Activated effector memory CD4-positive, alpha-beta T cell treated with Interleukin-2 at 50 U/mL for 16 hours (primary cell): ENCODE data around the gene GEMIN4.
A peak's percentile ranks its signal among the peaks of the same experiment; 100 is the strongest.
"Not testable (repeated sequence)": the region's sequence is repeated elsewhere in the genome, so short reads cannot be mapped to it uniquely, and the experiment has no call there.

Source experiments
- DNase-seq: peaks from one replicate; pipeline ENCODE4 v3.0.0-alpha.2; 2020

Gene GEMIN4

DNA sequence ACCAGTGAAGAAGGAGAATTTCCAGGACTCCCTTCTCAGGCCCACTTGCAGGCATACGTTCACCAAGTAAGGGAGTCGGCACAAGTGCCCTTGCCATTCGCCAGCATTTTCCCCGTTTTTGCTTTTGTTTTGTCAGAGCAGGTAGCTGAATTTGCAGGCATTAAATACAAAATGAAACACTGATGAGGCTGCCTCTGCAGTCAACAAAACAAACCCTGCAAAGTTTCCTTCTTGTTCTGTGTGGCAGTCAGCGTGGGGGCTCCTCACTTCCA is 22.2 kb upstream of the GEMIN4 start:
- no peak for DNase-seq

DNA sequence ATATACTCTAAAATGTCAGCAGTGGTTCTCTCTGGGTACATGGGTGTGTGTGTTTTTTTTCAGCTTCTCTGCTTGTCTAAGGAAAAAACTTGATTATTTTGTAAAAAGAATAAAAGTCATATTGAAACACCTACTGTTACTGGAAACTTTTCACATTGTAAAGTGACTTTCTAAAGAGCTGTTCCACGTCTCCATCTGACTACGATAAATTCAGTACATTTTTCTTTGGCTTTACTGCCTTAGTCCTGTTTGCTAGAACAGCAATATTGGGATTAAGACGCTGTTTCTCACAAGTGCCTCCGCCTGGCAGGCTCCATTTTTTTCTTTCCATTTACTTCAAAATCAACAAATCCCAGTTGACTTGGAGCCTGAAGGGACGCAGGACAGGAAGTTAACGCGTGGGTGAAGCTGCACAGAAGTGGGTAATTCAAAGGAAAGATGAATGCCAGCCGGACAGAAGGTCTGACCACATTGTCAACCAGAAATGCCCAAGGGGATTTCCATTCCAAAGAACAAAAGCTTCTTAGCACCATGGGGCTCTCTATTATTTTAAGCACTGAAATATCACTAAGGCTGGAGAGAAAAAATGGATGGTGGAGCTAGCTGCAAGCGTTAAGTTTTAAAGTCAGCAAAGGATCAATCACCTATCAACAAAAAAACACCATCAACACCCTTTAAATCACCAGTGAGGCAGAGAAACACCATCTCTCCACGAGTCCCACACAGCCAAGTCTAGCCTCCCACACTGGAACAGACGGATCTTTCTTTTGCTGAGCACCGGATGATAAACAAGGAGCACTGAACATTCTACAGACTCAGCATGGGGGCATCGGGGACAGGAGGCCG is 21.6 kb upstream of the GEMIN4 start:
- DNase-seq: no peak

DNA sequence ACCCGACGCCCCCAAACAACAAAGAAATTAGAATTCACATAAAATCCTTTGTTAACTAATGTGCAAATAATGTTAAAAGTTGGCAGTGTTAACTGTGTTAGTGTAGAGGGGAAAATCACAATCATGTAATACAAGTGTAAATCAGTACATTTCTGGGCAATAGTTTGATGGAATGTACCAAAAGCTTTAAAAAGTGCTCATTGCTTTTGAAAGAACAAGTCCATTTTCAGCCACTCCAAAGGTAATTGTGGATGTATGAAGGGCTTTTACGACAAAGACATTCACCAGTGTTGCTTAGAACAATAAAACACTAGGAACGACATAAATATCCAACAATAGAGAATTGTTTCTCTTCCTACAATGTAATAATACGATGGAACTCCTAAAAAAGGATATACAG is 21.0 kb upstream of the GEMIN4 start:
- DNase-seq: no peak

DNA sequence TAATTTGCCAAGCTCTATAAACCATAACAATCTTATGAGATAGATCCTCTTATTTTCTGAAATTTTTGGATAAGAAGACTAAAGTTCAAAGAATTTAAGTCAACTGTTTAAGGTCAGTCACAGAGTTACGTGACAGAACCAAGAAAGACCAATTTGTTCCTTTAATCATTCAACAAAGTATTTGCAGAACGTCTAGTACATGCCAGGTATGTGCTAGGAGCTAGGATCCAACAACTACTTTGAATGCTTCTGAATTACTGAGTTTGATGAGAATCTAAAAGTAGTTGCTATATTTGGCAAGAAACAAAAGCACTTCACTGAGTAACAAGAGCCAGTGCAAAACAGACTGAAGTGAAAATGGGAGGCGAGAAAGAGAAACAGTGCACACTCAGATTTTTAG is 15.0 kb upstream of the GEMIN4 start:
- DNase-seq: no peak

DNA sequence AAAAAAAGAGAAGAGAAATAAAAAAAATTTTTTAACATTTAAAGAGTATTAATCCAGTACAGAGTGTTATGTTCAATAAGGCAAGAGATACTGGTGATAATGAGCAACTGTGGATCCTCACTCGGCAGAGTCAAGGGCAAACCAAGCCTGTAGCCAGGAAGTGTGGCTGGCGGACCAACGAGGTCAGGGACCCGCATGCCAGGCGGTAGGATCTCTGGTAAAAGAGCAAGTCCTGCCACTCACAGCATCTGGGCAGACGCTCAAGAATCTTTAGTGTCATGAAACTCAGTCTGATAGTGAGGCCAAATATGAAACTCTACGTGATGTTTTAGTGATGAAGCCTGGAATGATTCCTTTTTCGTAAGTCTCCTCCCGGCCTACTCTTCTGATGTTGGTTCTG is 8.3 kb upstream of the GEMIN4 start:
- DNase-seq: no peak

DNA sequence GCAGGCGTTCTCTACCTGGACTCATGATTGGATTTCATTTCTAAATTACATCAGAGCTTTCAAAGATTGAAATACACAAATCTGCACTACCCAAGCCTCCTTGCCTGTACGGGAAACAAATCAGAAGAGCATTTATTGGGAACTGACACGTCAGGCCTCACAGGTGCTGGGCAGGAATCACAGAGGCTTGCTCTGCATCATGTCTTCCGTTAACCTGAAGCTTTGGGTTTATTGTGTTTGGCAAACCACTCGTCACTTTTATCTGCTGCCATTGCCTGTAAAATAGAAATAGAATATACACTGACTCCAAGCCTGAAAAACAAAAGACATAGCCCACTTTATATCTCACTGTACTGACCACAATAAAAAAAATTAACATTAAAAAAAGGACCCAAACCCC is 7.9 kb upstream of the GEMIN4 start:
- no peak for DNase-seq

DNA sequence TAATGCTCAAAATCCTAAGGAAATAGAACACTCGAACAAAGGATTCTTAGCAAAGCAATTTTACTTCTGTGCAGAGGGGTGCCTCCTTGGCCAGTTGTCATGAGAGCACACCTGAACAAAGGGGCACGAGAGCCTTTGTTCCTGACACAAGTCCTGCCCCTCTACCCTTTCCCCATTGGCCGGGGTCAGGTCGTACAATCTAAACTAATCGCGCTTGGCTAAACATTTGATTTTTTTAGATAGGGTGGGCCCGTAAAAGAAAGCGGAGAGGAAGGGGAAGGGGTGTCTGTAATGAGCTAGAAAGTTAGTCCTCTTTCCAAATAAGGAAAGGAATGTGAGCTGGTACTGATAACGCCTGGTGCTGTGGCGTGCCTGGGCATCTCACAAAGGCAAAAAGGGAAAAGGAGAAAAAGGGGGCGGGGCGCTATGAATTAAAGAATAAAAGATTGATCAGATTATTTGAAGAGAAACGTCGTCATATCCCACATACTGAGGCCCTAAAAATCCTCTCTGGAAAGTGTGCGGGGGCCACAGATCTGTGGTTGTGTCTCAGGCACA is 4.0 kb upstream of the GEMIN4 start:
- DNase-seq: not testable (repeated sequence)

DNA sequence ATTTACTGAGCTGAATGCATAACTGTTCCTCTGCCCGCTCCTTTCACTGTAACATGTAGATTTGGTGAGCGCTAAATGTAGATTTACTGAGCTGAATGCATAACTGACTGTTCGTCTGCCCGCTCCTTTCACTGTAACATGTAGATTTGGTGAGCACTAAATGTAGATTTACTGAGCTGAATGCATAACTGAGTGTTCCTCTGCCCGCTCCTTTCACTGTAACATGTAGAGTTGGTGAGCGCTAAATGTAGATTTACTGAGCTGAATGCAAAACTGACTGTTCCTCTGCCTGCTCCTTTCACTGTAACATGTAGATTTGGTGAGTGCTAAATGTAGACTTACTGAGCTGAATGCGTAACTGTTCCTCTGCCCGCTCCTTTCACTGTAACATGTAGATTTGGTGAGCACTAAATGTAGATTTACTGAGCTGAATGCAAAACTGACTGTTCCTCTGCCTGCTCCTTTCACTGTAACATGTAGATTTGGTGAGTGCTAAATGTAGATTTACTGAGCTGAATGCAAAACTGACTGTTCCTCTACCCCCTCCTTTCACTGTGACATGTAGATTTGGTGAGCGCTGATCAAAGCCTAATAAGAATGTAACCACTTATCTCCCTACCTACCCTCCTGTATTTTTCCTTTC is 3.4 kb upstream of the GEMIN4 start:
- DNase-seq: not testable (repeated sequence)

DNA sequence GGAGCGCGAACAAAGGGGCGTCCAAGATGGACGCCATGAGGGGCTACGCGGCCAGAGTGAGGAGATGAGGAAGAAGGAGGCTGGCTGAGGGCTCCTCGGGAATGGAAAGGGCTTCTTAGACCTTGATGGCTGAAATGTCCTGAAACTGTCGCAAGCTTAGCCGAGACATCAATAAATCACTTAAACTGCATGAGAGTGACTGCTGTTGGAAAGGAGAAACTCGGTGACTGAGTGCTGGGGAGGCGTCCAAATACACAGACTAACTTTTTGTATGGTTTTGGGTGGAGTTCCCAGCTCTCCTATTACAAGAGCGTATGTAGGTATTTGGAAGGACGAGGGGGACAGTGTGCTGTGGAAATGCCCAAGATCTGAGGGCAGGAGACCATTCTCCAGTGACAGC is 1.4 kb upstream of the GEMIN4 start:
- DNase-seq: no peak

DNA sequence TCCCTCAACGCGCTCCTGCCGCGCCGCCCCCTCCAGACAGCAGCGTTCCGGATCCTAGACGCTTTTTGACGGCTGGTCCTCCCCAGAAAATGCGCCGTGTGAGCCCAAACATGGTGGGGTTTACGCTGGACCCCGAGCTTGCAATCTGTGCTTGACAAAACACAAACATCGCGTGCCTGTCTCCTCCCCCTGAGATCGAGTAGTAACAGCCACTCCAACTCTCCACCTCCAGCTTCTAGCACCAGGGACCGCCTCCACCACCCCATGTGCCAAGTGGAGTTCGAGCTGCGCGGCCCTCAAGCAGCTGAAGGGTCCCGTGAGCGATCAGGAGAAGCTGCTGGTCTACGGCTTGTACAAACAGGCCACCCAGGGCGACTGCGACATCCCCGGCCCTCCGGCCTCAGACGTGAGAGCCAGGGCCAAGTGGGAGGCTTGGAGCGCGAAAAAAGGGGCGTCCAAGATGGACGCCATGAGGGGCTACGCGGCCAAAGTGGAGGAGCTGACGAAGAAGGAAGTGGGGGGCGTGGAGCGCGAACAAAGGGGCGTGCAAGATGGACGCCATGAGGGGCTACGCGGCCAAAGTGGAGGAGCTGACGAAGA is 656 bp upstream of the GEMIN4 start:
- DNase-seq: no peak

DNA sequence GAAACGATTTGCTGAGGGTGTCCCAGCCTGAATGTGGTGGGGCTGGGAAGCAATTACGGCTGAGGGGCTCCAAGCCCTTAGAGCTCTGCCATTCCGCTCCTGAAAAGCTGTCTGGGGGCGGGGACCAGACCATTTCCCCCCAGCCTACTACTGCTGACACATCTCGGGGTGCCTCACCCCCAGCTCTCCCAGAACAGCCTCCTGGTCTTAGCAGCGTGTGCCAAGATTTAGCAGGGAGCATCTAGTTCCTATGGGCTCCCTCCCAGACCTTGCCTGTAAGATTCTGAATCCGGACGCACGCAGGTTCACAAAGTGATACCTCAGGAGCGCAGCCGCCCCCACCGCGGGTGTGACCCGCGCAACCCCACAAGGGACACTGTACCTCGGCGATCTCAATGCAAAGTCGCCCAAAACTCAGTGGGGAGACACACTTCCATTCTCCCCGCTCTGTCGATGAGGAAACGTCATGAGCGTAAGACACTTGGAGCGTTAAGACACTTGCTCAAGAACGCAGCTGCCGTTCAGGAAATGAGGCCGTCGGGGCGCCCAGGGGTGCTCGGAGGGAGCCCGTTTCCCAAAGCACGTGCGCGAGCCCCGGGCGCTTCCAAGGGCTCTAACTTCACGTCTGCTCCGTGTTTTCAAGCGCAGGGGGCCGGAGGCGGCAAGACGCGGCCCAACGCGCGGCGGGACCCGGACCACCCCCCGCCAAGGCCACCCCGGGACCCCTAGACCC is 629 bp downstream of the GEMIN4 start:
- DNase-seq: peak; percentile 48

DNA sequence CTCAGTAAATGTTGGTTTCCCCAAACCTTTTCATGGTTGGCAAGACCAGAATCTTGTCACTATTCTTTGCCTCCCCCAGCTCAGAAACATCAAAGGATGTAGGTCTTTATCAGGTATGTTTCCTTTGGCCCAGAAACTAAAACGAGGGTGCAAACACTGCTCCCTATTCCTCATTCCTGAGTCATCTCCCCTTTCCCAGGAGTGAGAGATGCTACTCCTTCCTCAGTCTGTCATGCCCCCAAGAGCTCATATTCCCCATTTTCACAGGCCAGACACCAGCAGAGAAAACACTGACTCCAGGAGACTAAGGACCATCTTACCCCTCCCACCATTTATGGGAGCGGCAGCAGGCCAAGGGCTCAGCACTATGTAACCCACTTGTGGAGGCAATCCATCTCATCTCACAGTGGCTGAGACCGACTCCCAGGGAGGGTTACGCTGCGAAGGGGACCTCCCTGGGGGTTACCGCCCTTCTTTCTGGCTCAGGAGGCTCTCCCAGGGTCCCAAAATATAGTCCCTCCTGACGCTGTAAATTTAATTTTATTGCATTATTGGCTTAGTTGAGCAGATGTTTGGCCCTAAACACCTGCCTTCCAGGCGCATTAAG is 1.5 kb downstream of the GEMIN4 start:
- no peak for DNase-seq

DNA sequence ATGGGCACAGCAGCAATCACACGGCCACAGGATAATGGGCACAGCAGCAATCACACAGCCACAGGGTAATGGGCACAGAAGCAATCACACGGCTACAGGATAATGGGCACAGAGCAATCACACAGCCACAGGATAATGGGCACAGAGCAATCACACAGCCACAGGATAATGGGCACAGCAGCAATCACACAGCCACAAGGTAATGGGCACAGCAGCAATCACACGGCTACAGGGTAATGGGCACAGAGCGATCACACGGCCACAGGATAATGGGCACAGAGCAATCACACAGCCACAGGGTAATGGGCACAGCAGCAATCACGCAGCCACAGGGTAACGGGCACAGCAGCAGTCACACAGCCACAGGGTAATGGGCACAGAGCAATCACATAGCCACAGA is 2.7 kb downstream of the GEMIN4 start:
- not testable (repeated sequence) for DNase-seq

DNA sequence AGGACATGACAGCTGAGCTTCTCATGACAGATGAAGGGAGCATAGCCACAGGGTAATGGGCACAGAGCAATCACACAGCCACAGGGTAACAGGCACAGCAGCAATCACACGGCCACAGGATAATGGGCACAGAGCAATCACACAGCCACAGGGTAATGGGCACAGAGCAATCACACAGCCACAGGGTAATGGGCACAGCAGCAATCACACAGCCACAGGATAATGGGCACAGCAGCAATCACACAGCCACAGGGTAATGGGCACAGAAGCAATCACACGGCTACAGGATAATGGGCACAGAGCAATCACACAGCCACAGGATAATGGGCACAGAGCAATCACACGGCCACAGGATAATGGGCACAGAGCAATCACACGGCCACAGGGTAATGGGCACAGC is 3.5 kb downstream of the GEMIN4 start:
- not testable (repeated sequence) for DNase-seq

DNA sequence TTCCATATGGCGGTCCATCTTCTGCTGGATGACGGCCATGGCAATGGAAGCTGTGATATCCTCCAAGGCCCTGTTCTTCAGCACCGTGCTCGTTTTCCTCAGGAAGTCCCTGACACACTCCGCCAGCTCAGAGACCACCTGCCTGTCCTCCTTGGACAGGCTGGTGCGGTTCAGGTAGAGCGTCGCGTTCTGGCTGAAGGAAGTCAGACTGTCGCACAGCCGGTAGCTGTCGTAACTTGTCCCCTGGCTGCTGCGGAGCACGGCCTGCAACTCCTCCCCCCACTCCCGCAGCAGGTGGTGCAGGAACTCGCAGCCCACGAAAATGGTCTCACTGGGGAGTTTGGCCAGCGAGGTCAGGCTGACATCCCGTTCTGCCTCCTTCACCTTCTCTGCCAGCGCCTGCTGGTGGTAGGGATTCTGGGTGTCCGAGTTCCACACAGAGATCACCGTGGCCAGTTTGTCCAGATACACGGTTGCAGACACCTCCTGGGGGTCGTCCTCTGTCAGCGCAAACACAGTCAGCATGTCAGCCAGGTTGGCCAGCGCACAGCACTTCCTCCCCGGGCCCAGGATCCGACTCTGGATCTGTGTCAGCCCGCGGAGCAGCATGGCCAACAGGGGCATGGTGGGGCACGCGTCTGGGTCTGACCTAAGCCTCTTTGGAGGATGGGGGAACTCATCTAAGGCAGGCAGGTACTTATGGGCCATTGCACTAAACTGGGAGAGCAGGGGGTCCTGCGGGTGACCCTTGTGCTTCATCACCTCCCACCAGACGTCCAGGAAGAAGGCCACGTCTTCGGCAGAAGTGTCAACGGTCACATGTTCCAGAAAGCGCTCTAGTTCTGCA is 5.1 kb downstream of the GEMIN4 start:
- no peak for DNase-seq

DNA sequence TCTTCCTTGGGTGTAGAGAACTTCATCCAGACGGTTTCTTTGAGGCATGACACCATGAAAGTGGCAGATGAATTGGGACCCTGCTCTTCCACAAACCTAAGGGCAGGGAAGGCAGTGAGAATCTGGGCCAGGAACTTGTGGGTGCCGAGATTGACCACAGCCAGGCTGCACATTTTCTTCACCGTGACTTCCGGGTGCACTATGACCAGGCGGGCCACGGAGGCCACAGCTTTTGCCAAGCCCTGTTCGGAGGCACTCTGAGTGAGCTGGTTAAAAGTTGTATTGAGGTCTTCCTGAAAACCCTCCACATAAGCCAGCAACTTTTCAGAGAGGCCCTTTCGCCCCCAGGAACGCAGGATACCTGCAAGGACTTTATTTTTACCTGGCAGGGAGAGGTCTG is 5.9 kb downstream of the GEMIN4 start:
- DNase-seq: no peak

DNA sequence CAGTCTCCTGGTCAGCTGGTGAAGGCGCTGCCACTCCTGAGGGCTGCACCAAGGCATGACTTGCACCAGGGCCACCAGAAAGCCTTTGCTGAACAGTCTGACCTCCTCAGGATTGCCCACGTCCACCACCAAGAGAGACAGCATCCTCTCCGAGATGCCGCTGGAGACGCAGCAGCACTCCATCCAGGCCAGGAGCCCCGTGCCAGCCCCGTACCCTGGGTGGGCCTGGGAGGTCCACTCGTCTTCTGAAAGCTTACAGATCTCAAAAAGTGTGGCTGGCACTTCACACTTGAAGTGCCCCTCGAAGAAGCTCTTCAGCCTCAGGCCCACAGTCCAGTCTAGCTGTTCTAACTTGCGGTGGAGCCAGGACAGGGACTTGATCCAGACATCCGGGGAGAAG is 6.7 kb downstream of the GEMIN4 start:
- DNase-seq: no peak

DNA sequence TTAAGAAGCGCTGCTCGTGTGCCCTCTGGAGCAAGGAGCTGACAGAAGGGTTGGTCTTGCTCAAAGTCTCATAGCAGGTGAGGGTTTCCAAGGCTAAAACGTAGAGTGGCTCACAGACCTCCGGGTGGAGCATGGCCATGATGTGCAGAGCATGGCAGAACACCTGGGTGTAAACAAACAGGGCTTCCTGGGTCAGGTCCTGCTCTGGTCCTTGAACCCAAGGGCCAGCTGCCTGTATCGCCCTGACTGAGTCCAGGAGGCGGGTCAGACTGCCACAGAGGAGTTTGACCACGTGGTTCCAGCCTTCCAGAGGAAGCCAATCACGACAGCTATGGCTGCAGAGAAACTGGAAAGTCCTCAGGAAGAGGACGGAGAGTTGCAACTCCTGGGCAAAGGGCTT is 7.1 kb downstream of the GEMIN4 start:
- DNase-seq: no peak

DNA sequence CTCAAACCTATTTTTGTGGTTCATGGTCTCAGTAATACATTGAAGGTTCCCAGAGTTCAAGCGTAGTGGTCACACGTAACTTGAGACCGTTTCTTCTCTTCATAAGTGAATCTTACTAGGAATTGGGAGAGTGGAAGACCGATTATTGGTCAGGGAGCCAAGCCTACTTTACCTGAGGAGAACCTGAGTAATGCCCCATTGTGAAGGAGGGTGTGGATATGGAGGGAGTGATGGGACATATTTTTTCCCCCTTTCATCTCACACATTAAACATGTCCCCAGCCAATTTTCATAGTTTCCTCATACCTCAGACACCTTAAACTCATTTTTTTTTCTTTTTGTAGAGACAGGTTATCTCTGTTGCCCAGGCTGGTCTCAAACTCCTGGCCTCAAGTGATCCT is 8.9 kb downstream of the GEMIN4 start:
- DNase-seq: no peak

DNA sequence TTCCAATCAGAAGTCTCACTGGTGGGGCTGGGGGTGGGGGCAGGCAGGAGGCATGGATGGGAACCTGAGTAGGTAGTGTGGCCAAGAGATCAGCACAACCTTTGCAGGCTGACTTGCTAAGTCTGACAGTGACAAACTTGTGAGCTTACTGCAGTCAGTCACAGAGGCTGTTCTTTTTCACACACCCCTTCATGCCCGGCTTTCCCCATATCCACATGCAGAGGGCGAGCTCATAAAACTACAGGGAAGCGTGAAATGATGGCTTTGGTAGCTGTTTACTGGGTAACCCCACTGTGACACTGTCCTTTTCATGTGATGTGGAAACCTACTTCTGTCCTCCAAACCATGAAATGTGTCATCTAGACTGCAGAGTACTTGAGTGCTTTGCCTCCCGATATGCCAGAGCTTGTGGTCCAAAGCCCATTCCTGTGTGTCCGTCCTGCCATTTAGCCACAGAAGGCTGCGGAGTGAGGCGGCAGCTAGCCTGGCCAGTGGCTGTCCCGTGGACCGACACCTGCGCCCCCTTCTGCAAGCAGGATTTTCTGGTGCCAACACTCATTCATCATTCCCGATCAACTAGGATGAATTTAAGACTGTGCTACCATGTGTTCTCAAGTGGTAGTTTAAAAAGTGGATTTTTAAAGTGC is 9.8 kb downstream of the GEMIN4 start:
- no peak for DNase-seq

DNA sequence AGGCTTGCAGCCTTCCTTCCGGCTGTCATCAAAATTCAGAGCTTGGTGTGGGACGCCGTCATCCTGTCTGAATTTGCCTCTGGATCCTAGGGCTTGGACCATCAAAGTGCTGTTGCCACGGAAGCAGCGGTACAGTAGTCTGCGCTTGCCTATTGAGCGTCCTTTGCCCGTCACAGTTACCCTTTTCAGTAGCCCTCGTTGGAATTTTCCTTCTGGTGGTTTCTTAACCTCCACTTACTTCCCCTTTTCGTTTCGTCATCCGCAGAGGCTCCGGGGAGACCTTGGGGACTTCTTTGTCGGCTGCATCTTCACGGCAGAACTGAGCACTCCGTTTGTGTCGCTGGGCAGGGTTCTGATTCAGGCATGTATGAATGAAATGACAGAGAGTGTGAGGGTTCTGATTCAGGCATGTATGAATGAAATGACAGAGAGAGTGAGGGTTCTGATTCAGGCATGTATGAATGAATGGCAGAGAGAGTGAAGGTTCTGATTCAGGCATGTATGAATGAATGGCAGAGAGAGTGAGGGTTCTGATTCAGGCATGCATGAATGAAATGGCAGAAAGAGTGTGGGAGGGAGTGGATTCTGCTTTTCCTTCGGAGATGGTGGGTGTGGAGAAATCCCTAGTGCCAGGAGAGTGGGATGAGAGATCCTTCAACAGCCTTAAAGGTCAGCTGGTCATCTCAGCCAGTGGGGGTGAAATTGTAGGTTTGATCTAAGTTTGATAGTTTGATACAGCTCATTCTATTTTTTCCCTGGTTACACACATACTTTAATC is 11.6 kb downstream of the GEMIN4 start:
- no peak for DNase-seq
